HUES48 (cell line): ENCODE measurements around the gene GABRA5.
A peak's percentile ranks its signal among the peaks of the same experiment; 100 is the strongest.

ENCODE experiments used
- H3K27ac ChIP-seq: one replicate; pipeline ENCODE4 v1.7.0; 2013; ENCODE audit warnings: low read depth, low read length, inconsistent platforms
- H3K27me3 ChIP-seq: 2 replicates; pipeline ENCODE4 v1.6.1; 2013; ENCODE audit warnings: mild to moderate bottlenecking, low read length; ENCODE audit not compliant: control insufficient read depth, insufficient read depth
- H3K36me3 ChIP-seq: 2 replicates; pipeline ENCODE4 v1.6.1; 2013; ENCODE audit warnings: low read length; ENCODE audit not compliant: control insufficient read depth, insufficient read depth
- H3K4me1 ChIP-seq: 2 replicates; pipeline ENCODE4 v1.6.1; 2013; ENCODE audit warnings: mild to moderate bottlenecking, low read length; ENCODE audit not compliant: control insufficient read depth, insufficient read depth
- H3K4me3 ChIP-seq: 2 replicates; pipeline ENCODE4 v1.5.1; 2013; ENCODE audit warnings: mild to moderate bottlenecking, low read depth, low read length
- H3K9ac ChIP-seq: 2 replicates; pipeline ENCODE4 v1.6.1; 2013; ENCODE audit warnings: mild to moderate bottlenecking, low read depth, low read length, moderate library complexity
- H3K9me3 ChIP-seq: 2 replicates; pipeline ENCODE4 v1.6.1; 2013; ENCODE audit warnings: low read length; ENCODE audit not compliant: control insufficient read depth, insufficient read depth

The GABRA5 gene

GRCh38 chr15:26967719-26968269, 100.9 kb downstream of the GABRA5 start:
- Histone ChIP-seq H3K4me1 (no peaks in the 10 kb centered on the region), H3K27me3 (peaks cover 62% of the 10 kb centered on the region), H3K9ac (peak overlapping the region; percentile 49), H3K36me3 (no peaks in the 10 kb centered on the region), H3K4me3 (peak overlapping the region; percentile 89), H3K9me3 (no peaks in the 10 kb centered on the region), H3K27ac (peak overlapping the region; percentile 64)

GRCh38 chr15:26968806-26969205, 101.9 kb downstream of the GABRA5 start:
- Histone ChIP-seq H3K27me3 (peaks cover 70% of the 10 kb centered on the region), H3K4me1 (no peaks in the 10 kb centered on the region), H3K9ac (no peak overlapping the region), H3K36me3 (no peaks in the 10 kb centered on the region), H3K4me3 (no peak overlapping the region), H3K9me3 (no peaks in the 10 kb centered on the region), H3K27ac (no peak overlapping the region)

GRCh38 chr15:26970712-26971210, 103.9 kb downstream of the GABRA5 start, which contains the start of gene GABRG3:
Gene GABRG3 (plus strand): TSS chr15:26971181.
- Histone ChIP-seq H3K36me3 (no peaks in the 10 kb centered on the region), H3K27me3 (peaks cover 66% of the 10 kb centered on the region), H3K4me1 (no peaks in the 10 kb centered on the region), H3K9ac (no peak within 1 kb of the TSS), H3K9me3 (no peaks in the 10 kb centered on the region), H3K27ac (no peak within 1 kb of the TSS), H3K4me3 (peak within 1 kb of the TSS; percentile 72)

GRCh38 chr15:26971271-26972018, 104.6 kb downstream of the GABRA5 start:
- Histone ChIP-seq H3K4me3 (peak overlapping the region; percentile 72), H3K27me3 (peaks cover 66% of the 10 kb centered on the region), H3K4me1 (no peaks in the 10 kb centered on the region), H3K36me3 (no peaks in the 10 kb centered on the region), H3K9me3 (no peaks in the 10 kb centered on the region), H3K9ac (no peak overlapping the region), H3K27ac (no peak overlapping the region)

GRCh38 chr15:26972636-26973035, 105.8 kb downstream of the GABRA5 start:
- Histone ChIP-seq H3K27me3 (peaks cover 56% of the 10 kb centered on the region), H3K4me3 (no peak overlapping the region), H3K36me3 (no peaks in the 10 kb centered on the region), H3K4me1 (no peaks in the 10 kb centered on the region), H3K9me3 (no peaks in the 10 kb centered on the region), H3K27ac (no peak overlapping the region), H3K9ac (no peak overlapping the region)

- Histone ChIP-seq H3K4me1 (no peaks in the 10 kb centered on the region), H3K36me3 (no peaks in the 10 kb centered on the region), H3K4me3 (no peak overlapping the region), H3K27me3 (peaks cover 47% of the 10 kb centered on the region), H3K27ac (no peak overlapping the region), H3K9me3 (no peaks in the 10 kb centered on the region), H3K9ac (no peak overlapping the region)
Observed at GRCh38 chr15:26974120-26974780, 107.4 kb downstream of the GABRA5 start.

GRCh38 chr15:26981492-26981891, 114.6 kb downstream of the GABRA5 start:
- no peak overlapping the region for H3K27ac ChIP-seq
- no peaks in the 10 kb centered on the region for H3K27me3 ChIP-seq
- H3K4me1 ChIP-seq = no peaks in the 10 kb centered on the region
- H3K4me3 ChIP-seq = no peak overlapping the region
- H3K36me3 ChIP-seq = no peaks in the 10 kb centered on the region
- H3K9me3 ChIP-seq = no peaks in the 10 kb centered on the region
- H3K9ac ChIP-seq = no peak overlapping the region

GRCh38 chr15:26983822-26984221, 117.0 kb downstream of the GABRA5 start:
- no peaks in the 10 kb centered on the region for H3K4me1 ChIP-seq
- H3K27ac ChIP-seq = no peak overlapping the region
- H3K9me3 ChIP-seq = no peaks in the 10 kb centered on the region
- no peaks in the 10 kb centered on the region for H3K27me3 ChIP-seq
- H3K4me3 ChIP-seq = no peak overlapping the region
- no peak overlapping the region for H3K9ac ChIP-seq
- no peaks in the 10 kb centered on the region for H3K36me3 ChIP-seq

- no peaks in the 10 kb centered on the region for H3K4me1 ChIP-seq
- no peaks in the 10 kb centered on the region for H3K36me3 ChIP-seq
- H3K9ac ChIP-seq = no peak overlapping the region
- no peaks in the 10 kb centered on the region for H3K9me3 ChIP-seq
- H3K27ac ChIP-seq = no peak overlapping the region
- H3K27me3 ChIP-seq = no peaks in the 10 kb centered on the region
- H3K4me3 ChIP-seq = no peak overlapping the region
Observed at GRCh38 chr15:26985050-26985449, 118.2 kb downstream of the GABRA5 start.

GRCh38 chr15:26996250-26996649, 129.4 kb downstream of the GABRA5 start:
- H3K9me3 ChIP-seq = 0 out of 2 replicates have a peak, but pooled peaks cover 9% of the 10 kb centered on the region
- H3K9ac ChIP-seq = no peak overlapping the region
- H3K36me3 ChIP-seq = no peaks in the 10 kb centered on the region
- H3K27ac ChIP-seq = no peak overlapping the region
- H3K4me1 ChIP-seq = no peaks in the 10 kb centered on the region
- no peak overlapping the region for H3K4me3 ChIP-seq
- no peaks in the 10 kb centered on the region for H3K27me3 ChIP-seq
